ENCODE measurements around the gene GRIA4.
"Not testable (repeated sequence)": the region's sequence is repeated elsewhere in the genome, so short reads cannot be mapped to it uniquely, and the experiment has no call there.

Gene GRIA4

GRCh38 chr11:105935791-105936190 is 325.9 kb downstream of the GRIA4 start:
- DNase-seq: peak in 1 of 2 experiments; percentile 58

- DNase-seq: no peak
Measured at GRCh38 chr11:105937331-105937730, 327.5 kb downstream of the GRIA4 start.

- DNase-seq: no peak
Measured at GRCh38 chr11:105937738-105938137, 327.9 kb downstream of the GRIA4 start.

- DNase-seq: no peak
Measured at GRCh38 chr11:105942921-105943320, 333.0 kb downstream of the GRIA4 start.

GRCh38 chr11:105948918-105949590 is 339.2 kb downstream of the GRIA4 start:
- DNase-seq: no peak

- DNase-seq: no peak
Measured at GRCh38 chr11:105953886-105954285, 344.0 kb downstream of the GRIA4 start.

- DNase-seq: peak; percentile 58 to 76
Measured at GRCh38 chr11:105960252-105961245, 350.7 kb downstream of the GRIA4 start.

GRCh38 chr11:105968021-105968697 is 358.3 kb downstream of the GRIA4 start:
- DNase-seq: no peak

GRCh38 chr11:105969756-105970155 is 359.9 kb downstream of the GRIA4 start:
- DNase-seq: no peak

- DNase-seq: no peak
Measured at GRCh38 chr11:105975128-105975527, 365.3 kb downstream of the GRIA4 start.

- no peak for DNase-seq
Measured at GRCh38 chr11:105979997-105980703, 370.3 kb downstream of the GRIA4 start.

- no peak for DNase-seq
Measured at GRCh38 chr11:105986554-105986953, 376.7 kb downstream of the GRIA4 start.

- no peak for DNase-seq
Measured at GRCh38 chr11:105988197-105988596, 378.3 kb downstream of the GRIA4 start.

GRCh38 chr11:105989124-105989523 is 379.3 kb downstream of the GRIA4 start:
- no peak for DNase-seq

- DNase-seq: no peak
Measured at GRCh38 chr11:105991888-105992287, 382.0 kb downstream of the GRIA4 start.

- DNase-seq: no peak
Measured at GRCh38 chr11:106001304-106002012, 391.6 kb downstream of the GRIA4 start.

- DNase-seq: not testable (repeated sequence)
Measured at GRCh38 chr11:106003094-106003493, 393.2 kb downstream of the GRIA4 start.

GRCh38 chr11:106011481-106011880 is 401.6 kb downstream of the GRIA4 start:
- no peak for DNase-seq

- DNase-seq: no peak
Measured at GRCh38 chr11:106012744-106013143, 402.9 kb downstream of the GRIA4 start.

GRCh38 chr11:106014035-106014434 is 404.2 kb downstream of the GRIA4 start:
- DNase-seq: no peak

- DNase-seq: no peak
Measured at GRCh38 chr11:106014620-106015019, 404.7 kb downstream of the GRIA4 start.

GRCh38 chr11:106015066-106015465 is 405.2 kb downstream of the GRIA4 start:
- no peak for DNase-seq

All from NCI-H2081 (cell line).